ENCODE measurements around the gene PTPN23.

- no peak for TF ChIP-seq NFE2L1 (tag; IDR thresholded peaks at IDR 0.05; ENCODE audit: borderline replicate concordance, low read depth)
- TF ChIP-seq E4F1 (CRISPR knock-in tag; IDR thresholded peaks at IDR 0.05; ENCODE audit: borderline replicate concordance): no peak
- no peak for TF ChIP-seq CTCF (IDR thresholded peaks at IDR 0.05 in 2 of 3, conservative IDR thresholded peaks at IDR 0.05 in 1 of 3; ENCODE audit: insufficient read depth in 2 of 3, low read depth in 1 of 3, low read length in 3 of 3)
- no peak for TF ChIP-seq RFX1 (IDR thresholded peaks at IDR 0.05)
- no peak for TF ChIP-seq KDM1A (IDR thresholded peaks at IDR 0.05)
- no peak for TF ChIP-seq CBX2 (IDR thresholded peaks at IDR 0.05; ENCODE audit: insufficient read depth, low read length, poor library complexity, severe bottlenecking)
- no peak for TF ChIP-seq ZNF124 (CRISPR knock-in tag; IDR thresholded peaks at IDR 0.05)
Measured at GRCh38 chr3:47433796-47434195, 53.0 kb downstream of the PTPN23 start.
